ENCODE results near the gene B9D1.

Gene B9D1

DNA sequence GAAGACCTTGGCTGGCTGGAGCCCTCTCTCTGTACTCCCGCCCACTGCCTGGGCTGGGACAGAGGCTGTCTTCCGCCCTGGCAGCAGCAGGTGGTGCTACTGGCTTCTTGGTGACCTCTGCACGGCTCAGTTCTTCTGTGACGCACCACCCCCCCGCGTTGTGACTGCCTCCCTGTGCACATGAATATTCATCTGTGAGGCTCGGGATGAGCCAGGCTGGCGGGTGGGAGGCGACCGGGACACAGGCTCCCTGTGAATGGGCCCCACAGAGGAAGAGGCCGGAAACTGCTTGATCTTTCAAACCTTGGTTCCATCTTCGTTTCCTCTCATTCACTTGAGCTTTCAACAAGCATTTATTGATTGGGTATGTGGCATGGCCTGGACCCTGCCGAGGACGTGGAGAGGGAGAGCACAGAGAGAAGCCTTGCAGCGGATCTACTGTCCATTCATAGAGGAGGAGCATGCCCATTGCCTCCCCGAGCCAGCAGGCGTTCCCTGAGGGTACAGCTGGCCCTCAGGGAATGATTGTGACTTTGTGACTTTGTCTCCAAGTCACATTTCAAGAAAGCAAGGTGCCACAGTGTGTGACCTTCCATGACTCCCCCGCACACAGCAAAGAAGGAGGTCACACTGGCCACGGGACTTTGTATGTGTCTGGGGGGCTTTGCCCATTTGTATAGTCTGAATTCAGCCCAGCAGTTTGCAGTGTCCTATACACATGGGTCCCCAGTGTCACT lies 45.0 kb downstream of the B9D1 start:
- peak; percentile 83 for DNase-seq

DNA sequence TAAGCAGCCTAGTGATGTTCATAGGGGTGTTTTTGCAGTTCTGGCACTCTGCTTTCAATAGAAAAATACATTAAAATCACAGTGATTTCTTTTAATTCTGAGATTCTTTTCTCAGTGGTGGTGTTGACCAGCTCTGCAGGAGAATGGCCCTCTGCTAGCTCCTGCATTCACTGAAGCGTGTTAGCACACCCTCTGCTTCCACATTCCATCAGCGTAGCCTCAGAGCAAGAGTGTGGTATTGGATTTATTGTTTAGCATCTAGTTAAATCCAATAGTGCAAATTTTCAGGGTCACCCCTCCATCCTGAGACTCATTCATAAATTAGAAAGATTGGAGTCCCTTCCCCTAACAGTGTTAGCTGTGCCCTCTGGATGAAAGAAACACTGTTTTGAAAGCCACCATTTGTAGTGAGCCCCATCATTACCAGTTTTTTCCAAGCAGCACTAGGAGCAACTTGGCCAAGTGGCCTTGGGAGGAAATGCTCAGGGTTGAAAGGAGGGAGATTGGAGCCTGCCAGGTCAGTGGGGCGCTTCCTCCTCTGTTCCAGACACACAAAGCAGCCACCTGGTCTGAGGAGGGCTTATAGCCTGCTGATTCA lies 45.7 kb downstream of the B9D1 start:
- no peak for DNase-seq

DNA sequence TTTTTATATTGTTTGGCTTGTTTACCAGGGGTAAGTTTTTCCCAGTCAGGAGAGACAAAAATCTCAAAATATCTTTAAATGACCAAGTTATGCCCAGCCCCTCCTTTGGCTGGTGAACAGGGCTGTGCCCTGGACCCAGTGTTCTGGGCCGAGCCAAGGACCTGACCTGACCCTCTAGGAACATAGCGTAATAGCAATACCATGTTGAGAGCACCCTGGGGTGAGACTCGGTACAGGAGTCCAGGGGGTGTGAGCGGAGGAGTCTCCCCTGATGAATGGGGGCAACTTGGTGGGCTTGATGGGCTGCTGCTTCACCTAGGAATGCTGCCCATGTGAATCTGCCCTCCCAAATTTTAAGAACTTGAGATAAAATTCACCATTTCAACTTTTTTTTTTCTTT lies 47.4 kb downstream of the B9D1 start:
- no peak for DNase-seq

DNA sequence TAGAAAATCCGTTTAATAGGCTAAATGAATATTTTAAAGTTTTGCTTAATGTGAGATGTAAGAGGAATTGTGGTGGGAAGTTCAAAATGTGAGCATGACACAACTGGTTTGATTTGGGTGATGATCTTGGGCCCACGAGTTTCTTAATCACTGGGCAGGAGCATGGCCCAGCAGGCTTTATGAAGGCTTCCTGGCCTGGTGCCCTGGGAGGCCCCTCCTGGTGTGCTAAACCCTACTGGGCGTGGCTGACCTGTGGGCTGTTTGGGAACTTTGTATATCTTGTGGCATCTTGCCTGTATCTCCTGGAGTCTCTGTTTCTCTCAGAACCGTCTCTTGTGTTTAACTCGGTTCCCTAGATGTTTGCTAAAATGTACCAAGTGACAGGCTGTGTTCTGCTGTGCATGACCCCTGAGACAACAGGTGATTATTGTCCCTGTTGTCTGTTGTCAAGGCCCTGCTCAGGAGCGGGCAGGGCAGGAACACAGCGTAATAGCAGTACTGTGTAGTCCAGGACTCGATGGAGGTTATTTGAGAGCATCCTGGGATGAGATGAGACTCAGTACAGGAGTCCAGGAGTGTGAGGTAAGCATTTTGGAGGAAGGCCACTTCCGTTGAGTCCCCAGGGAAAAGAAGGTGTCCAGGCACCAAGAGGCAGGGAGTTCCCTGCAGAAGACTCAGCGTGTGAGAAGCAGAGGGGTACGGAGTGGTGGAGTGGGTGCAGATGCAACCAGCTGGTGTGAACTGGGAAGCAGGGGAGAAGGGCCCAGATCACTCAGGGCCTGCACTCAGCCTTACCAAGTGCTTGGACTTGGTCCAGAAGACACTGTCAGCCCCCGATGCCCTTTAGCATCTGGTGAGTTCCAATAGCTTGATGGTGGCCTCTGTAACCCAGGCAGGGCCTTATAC lies 48.5 kb downstream of the B9D1 start:
- no peak for DNase-seq

DNA sequence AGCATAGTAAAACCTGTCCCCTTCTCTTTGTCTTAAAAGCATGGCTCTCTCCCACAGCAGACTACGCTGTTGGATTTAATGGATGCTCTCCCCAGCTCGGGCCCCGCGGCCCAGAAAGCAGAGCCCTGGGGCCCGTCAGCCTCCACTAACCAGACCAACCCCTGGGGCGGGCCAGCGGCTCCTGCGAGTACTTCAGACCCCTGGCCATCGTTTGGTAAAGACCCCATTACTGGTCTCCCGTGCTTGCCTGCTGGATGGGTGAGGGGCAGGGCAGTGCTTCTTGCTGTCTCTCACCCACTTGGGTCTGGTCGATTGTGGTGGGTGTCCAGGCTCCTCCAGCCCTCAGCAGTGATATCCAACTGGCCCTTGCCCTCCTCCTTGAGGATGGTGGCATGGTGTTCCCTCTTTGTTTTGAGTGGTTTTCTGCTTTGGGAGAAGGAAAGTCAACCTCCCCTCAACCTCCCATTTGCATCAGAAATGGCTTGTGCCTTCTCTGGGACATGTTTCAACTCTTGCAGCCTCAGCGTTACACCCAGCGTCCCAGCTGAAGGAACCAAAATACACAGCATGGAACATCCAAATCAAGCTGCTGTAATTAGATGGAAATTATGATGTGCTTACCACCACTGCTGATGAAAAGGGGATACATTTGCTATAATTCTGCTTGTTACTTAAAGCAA lies 49.3 kb downstream of the B9D1 start:
- no peak for DNase-seq

DNA sequence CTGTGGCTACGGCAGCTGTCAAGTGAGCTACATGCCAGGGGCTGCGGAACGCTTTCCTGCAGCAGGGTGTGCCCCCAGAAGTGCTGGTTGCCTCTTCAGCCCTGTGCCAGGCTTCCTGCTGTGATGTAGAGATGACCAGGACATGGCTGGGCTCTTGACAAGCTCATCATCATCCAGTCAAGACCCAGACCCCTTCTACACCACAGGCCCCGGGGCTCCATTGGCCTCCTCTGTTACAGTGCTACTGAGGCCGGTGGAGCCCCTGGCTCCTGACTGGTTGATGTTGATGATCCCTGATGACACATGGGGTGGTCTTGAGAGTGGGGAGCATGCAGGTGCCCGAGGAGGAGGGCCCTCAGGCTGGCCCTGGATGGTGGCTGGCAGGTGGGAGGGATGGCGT lies 50.1 kb downstream of the B9D1 start:
- DNase-seq: no peak

DNA sequence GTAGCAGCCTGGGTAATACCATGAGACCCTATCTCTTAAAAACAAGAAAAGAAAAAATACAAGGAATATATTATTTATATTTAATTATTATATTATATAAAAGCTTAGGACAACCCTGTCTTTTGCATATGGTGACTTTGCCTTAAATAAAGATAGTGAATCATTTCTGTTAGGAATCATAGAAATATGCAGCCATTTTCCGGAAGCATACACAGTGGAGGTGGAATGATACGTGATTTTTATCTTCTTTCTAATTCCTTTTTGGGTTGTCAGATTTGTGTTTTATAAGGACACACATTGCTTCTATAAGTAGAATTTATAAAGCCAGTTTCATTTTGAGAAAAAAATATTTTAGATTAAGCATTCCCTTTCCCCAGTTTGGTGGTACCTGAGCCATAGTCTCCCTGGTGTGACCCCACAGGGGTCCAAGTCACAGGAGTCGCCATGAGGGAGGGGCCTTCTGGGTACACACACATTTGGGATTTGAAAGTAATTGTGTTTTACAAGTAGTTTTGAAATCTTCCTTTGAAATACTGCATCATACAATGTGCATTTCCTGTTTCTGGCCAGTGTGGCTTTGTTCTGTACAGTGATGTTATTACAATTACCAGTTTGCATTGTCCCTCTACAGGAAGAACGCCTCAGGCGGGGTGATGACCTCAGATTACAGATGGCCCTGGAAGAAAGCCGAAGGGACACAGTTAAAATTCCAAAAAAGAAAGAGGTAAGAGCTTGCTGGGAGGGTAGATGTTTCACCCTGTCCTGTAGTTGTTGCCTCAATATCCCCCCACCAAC lies 50.9 kb downstream of the B9D1 start:
- peak; percentile 52 for DNase-seq

DNA sequence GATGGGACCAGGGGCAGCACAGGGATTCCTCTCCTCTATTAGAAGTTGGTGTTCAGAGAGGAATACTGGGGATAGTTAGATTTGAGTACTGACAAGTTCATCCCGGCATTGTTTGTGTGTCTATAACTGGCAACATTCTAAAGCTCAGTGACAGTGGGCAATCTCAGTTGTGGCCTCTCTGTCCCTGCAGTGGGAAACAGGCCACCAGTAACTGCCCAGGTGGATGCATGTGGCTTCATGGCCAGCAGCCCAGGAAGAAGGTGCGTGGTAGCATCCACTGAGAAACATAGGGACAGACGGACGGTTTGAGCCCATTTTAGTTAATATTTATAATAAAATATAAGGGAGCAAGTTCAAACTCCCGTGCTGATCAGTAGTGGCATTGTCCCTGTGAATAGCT lies 51.5 kb downstream of the B9D1 start:
- no peak for DNase-seq

DNA sequence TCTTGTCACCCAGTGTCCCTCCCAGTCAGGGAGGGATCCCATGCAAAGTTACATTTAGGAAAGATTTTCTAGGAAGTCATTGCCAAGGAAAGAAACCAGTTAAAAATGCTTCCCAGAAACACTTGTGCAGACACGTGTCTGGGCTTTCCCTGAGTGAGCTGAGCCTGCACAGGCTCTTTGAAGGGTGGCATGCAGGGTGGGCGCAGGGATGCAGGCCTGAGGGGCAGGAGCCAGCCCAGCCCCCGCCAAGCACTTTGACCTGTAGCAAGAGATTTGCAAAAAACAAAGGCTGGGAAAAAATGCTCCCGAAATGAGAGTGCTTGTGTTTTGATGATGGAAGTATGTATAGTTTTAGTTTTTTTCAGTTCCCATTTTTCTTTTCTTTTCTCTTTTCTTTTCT lies 52.4 kb downstream of the B9D1 start:
- no peak for DNase-seq

DNA sequence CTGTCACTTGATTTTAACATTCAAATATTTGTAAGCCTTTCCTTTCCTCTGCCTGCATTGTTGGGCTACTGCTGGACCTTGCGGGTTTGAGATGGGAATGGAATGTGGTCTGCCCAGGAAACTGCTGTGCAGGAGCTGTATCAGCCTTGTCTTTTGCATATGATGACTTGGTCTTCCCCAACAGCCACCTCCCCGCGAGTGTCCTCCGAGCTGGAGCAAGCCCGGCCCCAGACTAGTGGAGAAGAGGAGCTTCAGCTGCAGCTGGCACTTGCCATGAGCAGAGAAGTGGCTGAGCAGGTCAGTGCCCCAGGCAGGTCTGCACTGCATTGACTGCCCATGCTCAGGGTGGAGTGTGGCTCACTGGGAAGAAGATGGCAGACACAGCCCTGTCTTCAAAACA lies 52.8 kb downstream of the B9D1 start:
- no peak for DNase-seq

DNA sequence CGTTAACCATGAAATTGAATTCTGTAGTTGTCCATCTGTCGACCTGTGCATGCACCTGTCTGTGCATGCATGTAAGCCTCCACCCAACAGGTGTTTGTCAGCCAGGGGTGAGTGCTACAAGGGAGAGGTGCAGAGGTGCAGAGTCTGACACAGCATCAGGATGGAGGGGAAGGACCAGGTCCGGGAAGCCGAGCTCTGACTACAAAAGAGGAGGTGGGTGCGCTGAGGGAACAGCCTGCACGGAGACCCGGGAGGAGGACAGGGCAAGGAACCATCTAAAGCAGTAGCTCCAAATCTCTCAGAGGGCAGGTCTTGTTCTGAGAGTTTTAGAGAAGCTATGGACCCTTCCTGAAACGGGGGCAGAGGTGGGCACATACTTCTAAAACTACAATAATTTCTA lies 54.1 kb downstream of the B9D1 start:
- DNase-seq: no peak

DNA sequence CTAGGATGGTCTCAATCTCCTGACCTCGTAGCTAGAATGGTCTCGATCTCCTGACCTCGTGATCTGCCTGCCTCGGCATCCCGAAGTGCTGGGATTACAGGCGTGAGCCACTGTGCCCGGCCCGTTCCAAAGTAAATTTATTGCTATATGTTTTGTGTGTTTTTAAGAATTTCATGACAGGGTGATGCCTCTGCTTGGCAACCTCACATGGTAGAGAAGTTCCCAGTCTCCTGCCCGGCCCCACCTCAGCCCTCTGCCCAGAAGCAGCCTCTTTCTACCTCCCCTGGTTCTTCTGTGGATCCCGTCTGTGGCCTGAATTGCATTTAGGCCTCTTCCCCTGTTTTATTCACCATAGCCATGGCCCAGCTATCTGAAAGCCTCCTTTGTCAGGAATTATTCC lies 55.0 kb downstream of the B9D1 start:
- no peak for DNase-seq

DNA sequence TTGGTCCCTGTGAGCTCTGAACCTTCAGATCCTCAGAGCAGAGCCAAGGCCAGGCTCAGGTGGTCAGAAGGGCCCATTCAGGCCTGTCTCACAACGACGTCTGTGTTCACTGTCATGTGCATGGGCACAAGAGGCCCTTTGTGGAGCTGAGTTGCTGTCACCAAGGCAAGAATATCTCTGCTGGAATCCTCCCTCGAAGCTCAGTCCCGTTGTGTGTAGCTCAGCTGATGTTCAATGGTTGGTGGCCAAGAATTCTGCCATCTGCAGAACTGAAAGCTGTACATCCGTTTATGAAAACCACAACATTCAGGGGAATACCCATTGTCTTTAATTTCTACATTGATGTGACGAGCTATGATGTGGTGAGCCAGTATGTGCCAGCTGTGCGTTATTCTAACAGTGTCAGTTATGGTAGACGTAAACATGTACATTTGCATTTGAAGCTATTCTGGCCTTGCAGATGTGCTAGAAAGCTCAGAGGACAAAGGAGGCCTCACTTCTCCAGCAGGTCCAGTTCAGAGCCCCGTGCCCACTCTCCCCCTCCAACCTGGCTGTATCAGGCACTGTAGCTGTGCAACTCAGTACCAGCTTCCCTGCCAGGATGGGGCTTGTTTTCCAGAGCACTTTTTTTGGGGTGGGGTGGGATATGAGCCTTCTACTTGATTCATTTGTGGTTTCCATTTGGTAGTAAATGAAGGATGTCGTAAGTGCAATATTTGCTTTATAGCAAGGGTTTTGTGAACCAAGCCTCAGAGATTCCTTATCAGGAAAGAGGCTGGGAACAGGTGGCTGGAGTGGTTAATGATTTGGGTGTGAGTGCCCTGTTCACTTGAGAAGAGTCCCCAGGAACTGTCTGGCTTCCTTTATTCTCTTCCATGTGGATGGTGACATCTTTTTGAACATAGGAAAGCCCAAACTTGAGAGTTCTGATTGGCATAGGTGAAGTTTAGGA lies 56.1 kb downstream of the B9D1 start:
- DNase-seq: no peak

DNA sequence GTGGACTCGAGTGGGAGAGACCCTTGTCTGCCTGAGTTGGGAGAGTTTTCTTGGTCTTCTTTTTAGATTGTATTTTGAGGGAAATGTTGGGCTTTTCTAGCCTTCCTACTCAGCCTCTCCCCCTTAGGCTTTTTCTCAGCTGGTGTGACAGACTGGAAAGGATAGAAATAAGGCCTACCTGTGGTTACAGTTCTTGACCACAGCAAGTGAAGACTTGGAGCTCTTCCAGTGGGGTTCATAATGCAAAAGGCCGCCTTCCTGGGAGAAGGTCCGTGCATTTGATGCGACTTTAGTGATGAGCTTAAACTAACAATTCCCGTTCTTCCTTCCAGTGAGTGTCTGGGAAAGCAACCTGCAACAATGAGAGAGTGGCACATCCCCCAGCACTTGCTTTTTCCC lies 56.8 kb downstream of the B9D1 start:
- no peak for DNase-seq

DNA sequence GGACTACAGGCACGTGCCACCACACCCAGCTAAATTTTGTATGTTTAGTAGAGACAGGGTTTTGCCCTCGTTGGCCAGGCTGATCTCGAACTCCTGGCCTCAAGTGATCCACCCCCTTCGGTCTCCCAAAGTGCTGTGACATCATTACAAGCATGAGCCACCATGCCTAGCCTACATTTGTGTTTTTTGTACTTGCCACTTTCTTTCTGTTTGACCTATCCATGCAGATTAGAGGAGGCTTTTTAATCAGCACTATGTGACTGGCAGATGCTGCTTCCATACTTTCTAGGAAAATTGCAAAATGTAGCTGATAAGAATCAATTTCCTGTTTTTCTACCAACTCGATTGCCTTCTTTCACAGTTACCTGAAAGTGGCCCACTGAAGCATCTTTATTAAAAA lies 57.3 kb downstream of the B9D1 start:
- no peak for DNase-seq

DNA sequence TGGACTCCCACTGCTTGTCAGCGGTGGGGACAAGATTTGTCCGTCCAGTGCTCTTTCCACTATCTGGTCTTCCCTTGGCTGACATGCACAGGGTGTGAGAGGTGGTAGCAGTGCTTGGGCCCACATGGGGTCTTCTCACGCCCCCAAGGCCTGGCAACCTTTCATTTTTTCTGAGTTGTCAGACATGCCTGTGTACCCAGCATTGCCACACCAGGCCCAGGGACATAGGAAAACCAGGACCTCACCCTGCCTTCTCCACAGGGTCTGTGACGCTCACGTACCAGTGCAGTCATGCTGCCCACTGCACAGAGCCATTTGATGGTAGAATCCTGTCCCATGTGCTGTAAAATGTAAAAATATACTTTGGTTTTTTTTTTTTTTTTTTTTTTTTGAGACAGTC lies 57.8 kb downstream of the B9D1 start:
- no peak for DNase-seq

DNA sequence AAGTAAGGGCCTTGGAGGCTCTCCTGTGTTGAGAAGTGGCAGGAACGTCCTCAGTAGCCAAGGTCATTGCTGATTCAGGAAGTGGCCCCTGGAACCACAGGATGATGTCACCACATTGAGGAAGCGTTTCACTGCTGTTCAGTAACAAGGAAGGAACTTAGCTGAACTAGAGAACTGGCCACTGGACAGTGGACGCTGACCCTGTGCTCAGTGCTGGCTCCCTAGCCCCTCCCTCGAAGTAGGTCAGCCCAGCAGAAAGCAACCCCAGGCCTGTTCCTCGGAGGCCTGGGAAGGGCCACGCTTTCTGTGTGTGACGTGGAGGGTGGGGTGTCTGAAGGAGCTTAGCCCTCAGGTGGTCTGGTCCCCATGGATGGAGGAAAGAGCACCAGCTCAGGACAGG lies 58.3 kb downstream of the B9D1 start:
- peak; percentile 42 for DNase-seq

DNA sequence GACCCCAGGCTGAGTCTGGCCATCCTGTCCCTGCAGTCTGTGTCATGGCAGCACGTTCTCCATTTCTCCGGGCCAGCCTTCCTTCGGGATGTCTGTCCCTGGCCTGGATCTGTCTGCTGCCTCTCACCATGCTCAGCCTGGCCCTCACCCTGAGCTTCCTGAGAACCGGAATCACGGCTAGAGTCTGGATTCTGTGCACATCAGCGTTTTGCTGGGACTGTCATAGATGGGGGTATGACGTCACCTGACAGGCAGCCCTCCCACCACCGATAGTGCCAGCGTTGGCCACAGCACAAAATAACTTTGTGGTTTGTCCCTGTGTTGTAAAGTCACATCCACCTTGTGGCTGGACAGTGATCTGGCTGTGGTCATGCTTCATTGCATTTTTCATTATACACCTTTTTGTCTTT lies 59.2 kb downstream of the B9D1 start:
- no peak for DNase-seq

DNA sequence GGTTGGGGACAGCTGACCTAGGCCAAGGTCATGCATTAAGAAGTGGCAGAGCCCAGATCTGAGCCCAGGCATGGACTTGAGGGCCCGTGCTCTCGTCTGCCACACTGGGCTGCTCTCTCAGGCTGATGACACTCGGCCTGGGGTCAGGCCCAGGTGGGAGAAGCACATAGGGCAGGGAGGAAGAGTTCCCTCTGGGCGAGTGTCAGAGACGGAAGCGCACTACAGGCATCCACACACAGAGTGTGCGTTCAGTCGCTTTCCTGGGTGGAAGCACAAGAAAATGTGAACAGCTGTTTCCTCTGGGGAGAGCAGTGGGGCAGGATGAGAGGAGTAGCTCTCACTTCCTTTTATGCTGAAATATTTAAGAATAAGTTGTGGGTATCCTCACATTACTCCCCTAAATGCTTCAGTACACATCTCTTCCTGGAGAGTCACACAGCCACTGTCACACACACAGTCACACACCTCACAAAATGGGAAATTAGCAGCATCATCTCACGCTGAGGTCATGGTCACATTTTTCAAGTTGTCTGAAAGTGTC lies 59.7 kb downstream of the B9D1 start:
- no peak for DNase-seq

DNA sequence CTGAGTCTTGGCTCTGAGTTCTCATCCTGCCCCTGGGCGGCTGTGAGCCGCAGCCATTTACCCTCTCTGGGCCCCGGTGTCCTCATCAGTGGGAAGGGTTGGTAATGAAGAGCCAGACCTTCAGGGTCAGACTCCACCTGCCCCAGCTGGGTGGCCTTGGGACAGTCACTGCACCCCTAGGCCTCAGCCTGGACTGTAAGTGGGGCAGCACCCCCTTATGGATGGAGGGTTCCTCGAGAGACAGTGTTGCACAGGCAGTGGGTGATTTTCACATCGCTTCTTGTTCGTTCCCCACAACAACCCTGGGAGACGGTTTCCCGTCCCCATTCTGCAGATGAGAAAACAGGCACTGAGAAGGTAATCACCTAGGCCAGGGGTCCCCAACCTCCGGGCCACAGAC lies 60.5 kb downstream of the B9D1 start:
- DNase-seq: no peak
